RCC 7860 (cell line): ENCODE results near the gene RANBP3L.
"Not testable (repeated sequence)": the region's sequence is repeated elsewhere in the genome, so short reads cannot be mapped to it uniquely, and the experiment has no call there.

ENCODE experiments used
- DNase-seq: peaks from one replicate; pipeline ENCODE4 v3.0.0-alpha.2; 2015; ENCODE audit warnings: low spot score
- FAIRE-seq: peaks from 2 replicates; lab custom pipeline; 2012; peaks lifted over from hg19 to GRCh38; lab: Jason Lieb, UNC

RANBP3L gene

GRCh38 chr5:36209664-36210063 is 92.0 kb downstream of the RANBP3L start:
- FAIRE-seq: peak; percentile 79

GRCh38 chr5:36208786-36209185 is 92.9 kb downstream of the RANBP3L start:
- FAIRE-seq (no peak), DNase-seq (no peak)

More at GRCh38 chr5:36209664-36210063, 92.0 kb downstream of the RANBP3L start:
- DNase-seq: no peak

- FAIRE-seq (no peak), DNase-seq (no peak)
Observed at GRCh38 chr5:36206913-36207312, 94.8 kb downstream of the RANBP3L start.

- no peak for FAIRE-seq
- no peak for DNase-seq
Observed at GRCh38 chr5:36205329-36205728, 96.4 kb downstream of the RANBP3L start.

- DNase-seq (no peak), FAIRE-seq (no peak)
Observed at GRCh38 chr5:36202521-36202961, 99.2 kb downstream of the RANBP3L start.

GRCh38 chr5:36200513-36200912 is 101.2 kb downstream of the RANBP3L start:
- peak; percentile 48 for FAIRE-seq
- DNase-seq: peak; percentile 53

- no peak for DNase-seq
- FAIRE-seq: no peak
Observed at GRCh38 chr5:36199620-36200019, 102.1 kb downstream of the RANBP3L start.

- FAIRE-seq: not testable (repeated sequence)
Observed at GRCh38 chr5:36198783-36199182, 102.9 kb downstream of the RANBP3L start.

More at GRCh38 chr5:36198783-36199182, 102.9 kb downstream of the RANBP3L start:
- DNase-seq: not testable (repeated sequence)
